HG03108 (cell line): ENCODE measurements around the gene RBMS1.

ENCODE experiments used
- ATAC-seq: cut with Tn5 transposase; IDR thresholded peaks from one replicate; pipeline ENCODE4 v1.9.1; 2021; ENCODE audit warnings: moderate library complexity; ENCODE audit not compliant: unreplicated experiment

RBMS1 gene

DNA sequence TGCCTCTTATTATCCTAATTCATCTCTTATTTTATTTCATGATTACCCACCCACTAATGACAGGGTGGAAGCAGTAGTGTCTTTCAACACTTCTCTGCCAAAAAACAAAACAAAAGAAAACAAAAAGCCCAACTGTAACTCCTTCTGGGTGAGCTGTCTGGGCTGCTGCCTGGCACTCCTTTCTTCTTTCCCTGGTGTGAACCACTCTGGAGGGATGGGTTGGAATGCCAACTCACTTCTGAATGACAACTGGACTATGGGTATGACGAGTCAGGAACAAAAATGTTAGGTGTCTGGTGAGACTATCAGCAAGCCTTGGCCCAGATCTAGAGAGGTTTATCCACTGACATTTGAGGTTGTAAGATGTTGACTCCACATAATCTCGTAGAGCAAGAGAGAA, 205.3 kb downstream of the RBMS1 start:
- ATAC-seq, result no peak

DNA sequence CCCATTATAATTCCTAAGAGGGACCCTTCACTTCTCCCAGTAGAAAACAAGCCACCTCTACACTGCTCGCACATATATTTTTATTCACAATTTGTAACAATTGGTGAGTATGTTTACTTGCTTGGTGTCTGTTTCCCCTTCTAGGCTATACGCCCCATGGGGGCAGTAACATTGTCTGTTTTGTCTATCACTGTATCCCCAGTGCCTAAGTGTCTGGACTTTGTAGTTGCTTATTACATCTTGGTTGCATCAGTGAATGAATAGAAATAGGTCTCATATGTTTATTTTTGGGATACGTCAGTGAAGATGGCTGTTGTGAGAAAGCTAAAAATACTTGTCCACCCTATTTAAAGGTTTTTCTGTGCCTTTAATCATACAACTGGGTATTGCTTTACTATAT, 206.1 kb downstream of the RBMS1 start:
- no peak for ATAC-seq

DNA sequence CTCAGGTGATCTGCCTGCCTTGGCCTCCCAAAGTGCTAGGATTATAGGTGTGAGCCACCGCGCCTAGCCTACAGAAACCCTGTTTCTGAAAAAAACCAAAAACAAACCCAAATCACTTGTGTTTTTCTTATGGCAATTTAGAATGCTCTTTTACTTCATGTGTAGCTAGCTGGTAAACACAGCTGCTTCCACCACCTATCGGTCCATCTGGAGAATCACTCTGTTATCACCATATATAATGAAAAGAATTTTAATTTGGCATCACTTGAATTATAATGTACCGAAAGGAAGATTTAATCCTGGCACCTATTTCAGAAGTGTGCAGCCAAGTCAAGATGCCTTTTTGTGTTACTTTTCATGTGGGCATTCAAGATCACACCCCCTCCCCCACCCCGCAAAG, 207.1 kb downstream of the RBMS1 start:
- ATAC-seq, result no peak

DNA sequence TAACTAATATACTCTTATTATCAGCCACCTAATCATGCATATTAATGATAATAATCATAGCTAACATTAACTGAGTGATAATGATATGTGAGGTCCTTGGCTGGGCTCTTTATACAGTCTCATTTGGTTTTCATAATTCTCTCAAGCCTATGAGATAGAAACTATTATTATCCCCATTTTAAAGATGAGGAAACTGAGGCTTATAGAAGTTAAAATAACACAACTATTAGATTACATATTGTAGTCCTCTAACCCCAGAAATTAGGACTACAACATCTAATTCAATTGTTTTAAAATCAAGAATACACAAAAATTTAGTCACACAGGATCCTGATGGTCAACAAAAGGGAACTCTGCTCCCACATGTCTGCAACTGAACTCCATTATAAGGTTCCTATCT, 209.9 kb downstream of the RBMS1 start:
- no peak for ATAC-seq

DNA sequence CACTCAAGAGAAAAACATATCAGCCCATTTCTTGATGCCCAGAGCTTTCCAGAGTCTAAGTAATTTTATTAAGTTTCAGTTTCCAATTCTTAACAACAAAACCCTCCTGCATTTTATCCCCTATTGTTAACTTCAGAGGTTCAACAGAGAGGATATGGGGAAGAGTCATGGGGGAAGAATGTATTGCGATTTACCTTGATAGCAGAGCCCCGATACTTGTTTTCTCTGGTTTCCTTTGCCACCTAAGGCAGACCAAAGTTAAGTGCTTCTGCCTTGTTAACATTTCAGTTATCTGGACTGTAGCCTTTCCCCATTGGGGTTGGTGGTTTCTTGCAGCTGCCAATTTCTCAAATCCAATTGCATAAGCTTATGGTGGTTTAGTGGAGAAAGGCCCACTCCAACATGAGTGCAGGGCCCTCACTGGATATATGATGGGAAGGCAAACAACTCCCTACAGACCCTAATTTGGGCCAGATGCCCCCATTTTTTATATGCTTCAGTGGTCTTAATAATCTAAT, 211.5 kb downstream of the RBMS1 start:
- ATAC-seq, result no peak

DNA sequence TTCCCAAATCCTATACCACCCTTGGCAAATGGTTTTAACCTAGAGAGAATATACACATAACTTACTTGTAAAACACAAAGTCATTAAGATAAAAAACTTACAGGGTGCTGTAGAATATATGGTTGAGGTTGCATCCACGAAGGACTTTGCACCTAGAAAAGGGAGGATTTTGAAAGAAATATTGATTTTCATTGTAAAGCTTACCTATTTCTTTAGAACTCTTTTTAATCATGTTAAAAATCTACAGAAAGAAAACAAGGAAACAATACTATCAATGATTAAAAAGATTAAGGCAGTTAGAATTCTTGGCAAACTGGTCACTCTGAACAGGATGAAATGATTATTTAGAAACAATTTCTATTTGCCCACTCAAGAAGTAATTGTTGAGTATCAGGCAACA, 212.4 kb downstream of the RBMS1 start:
- ATAC-seq, result no peak

DNA sequence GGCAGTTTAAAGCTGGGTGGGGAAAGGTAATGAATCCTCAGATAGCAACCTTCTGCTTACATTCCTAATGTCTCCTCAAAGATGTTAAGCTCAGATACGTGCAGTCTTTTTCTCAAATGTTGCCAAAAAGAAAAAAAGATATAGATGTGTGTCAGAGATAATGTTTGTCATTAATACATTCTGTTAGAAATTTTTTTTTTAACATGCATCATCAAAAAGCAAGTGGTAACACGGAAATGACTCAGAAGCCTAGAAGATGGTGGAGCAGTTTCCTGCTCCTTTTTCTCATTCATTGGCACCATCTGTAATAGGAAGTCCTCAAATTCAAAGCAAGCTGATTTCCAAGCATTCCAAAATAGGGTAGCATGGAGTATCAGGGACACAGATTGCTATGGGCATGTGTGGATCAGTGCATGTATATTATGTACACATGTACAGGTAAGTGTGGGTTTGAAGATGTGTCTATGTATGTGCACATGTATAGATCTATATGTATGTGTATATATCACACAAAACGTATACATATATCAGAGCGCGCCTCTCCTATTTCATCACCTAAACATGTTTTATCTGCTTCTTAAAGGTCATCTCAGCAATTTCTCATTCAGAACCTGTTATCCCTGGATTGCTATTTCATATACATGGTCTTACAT, 213.7 kb downstream of the RBMS1 start:
- no peak for ATAC-seq

DNA sequence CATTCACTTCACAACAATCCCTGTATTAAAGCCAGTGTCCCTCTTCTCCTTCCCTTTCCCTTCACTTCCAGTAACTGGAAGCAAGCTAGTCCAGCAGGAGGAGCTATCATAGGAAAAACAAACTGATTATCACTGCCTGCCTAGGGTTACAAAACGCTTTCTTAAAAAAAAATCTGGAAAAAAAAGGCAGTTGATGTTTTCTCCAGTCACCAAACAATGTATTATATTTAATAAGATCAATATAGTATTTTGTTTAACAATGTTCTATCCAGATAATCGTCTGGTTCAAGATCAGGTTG, 214.8 kb downstream of the RBMS1 start:
- no peak for ATAC-seq

DNA sequence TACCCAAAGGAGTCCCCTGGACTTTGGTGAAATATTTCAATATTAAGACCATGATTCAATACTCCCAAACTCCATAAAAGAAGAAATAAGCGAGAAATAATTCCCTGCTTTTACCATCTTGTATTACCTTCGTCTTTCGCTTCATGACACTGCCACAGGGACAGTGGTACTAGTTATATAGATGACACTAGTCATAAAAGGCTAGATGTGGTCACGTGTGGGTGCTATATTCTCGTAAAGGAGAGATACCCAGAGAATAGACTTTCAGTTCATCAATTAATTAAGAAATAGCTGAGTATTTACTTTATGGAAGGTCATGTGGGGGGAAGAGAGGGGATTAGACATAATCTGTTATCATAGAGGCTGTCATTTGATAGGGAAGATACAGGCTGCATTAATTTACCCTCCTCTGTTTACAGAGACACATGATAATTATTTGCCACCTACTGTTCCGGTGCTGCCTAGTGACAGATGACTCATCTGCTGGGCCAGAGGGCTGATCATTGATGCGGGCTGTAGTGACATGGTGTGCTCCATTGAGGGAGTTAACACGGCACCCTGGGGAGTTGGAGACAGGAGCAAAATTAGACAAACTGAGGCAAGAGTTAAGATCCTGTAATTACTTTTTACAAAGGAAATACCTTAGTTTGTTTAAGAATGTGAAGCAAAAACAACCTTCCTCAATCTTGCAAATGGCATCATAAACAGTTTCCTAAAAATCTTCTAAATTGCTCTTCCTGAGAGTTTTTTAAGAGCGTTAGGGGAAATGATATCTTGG, 215.3 kb downstream of the RBMS1 start:
- ATAC-seq, result peak; percentile 63

DNA sequence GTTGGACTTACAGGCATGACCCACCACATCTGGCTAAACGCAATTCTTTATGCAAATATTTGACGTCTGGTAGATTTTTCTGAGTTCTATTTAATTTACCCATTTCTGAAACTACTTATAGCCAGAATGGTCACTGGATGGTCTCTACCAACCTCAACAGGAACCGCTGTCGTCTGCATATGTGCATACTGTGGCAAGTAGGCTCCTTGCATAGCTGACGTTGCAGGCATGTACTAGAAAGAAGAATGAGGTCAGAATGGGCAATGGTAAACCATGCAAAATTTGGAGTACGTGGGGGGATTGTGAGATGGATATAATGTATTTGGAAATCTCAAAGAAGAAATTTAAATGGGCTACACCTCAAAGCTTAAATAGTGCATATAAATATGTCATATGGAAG, 216.5 kb downstream of the RBMS1 start:
- ATAC-seq, result no peak

DNA sequence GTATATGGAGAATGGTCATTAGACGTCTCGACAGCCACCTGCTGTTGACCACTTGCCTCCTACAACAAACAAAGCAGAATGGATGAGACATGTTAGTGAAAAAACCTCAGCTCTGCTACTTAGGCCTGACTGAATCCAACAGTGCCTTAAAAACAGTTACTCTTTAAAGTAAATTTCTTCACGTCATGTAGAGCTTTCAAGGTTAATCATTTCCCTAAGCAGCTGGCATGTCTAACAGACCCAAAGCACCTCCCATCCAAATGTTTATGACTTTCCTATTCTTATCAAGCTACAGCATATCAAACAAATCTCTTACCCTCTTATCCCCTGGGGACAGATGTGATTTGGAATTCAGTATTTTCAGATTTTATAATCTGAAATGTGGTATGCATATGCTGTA, 218.0 kb downstream of the RBMS1 start:
- ATAC-seq, result no peak

DNA sequence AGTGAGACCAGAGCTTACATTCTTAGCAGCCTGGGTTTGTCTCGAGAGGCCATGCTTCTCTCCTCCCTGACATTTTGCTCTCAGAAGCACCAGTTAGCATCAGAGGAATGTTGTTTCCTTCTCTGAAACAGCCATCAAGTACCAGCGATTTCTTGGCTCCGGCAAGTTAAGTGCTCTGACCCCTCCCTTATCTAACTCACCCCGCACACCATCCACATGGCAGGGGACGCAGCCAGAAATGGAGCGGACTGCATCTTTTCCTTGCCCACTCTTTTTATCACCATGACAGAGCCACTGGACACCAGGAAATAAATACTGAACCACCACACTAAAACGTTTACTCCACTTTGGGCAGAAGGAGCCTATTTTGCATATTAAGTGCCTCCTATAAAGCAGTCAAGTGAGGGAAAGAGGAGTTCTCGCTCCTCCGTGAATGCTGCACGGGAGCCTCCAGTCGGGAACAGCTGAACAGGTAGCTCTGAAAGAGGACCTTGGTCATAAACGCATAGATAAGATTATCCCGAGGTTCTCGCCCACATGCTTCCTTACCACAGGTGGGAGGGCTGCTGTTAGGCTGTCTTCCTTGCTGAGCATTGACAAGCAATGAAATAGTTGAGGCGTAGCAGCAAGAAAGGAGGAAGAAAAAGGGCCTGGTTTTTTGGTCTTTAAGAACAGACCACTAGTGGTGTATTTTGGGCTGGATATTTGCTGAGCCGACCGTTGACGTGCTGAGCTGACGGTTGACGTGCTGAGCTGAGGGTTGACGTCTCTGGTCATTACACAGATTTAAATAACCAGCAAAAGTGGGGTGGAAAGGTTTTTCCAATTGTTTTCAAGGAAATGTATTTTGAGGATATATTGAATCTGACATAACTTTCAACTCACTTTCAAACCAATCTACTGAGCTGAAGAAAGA, 222.2 kb downstream of the RBMS1 start:
- ATAC-seq, result no peak

DNA sequence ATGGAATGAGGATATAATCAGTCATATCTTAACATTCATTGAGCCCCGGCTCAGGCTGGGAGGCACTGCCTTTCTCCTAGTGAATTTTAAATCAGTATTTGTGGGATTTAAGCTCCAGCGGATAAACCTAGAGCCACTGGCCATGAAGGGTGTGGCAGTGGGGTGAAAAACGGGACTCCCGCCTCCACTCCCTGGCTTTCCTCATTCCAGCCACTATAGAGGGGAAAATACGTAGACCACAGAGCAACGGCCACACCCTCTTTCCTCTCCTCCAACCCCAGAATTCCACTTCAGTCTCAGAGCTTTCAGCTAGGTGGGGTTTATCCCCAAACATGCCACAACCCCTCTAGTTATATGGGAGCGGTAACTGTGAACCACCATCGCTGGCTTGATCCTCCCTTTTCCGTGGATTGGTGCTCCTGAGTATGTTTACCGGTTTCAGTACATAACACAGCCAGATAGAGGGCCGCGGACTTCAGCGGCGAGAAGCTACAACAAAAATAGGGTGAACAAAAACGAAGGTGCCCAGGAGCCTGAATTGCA, 223.0 kb downstream of the RBMS1 start:
- no peak for ATAC-seq

DNA sequence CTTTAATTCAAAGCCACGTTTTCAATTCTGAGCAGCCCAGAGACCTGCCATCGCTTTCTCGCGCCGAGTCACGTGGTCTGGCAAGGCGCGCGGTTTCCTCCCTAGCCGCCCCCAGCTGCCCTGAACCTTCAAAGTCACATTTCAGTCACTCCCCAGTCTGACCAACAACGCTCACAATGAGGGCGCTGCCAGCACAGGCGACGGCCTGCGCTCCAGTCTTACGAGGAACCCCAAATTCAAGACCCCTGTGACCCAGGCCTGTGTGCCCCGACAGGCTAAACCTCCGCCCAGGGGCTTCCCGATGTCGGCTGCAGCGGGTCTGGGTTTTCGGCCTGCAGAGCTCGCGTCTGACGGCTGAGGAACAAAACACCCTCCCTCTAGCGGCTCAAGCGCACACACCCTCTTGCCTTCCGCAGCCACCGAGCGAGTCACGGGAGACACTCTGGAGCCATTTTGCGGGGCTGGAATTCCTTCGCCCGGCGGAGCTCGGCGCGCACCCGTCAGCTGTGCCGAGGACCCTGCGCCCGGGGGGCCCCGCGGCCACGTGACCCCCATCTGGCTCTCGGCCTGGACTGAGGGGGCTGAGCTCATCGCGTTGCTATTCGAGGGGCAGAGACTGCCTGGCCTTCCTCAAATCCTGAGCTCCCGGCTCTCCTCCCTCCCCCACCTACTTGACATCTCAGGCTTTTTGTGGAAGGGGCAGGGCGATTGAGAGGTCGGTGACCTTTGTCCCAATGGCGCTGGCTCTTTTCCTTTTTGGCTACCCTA, 223.6 kb downstream of the RBMS1 start:
- ATAC-seq, result peak; percentile 87

DNA sequence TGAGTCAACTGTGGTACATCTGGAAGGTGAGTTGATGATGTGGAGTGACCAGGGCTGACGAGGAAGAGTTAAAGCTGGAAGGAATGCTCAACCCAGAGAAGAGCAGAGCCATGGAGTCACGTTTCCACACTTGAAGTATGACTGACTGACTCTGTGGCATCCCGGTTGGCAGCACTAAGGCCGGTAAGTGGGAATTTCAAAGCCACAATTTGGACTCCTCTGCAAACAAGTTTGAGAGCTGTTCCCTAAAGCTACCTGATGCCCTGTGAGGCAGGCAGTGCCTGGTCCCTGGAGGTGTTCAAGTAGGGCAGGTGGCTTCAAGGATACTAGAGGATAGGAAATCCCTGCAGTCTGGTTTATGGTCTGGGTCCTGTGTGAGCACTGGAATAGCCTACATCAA, 224.2 kb downstream of the RBMS1 start:
- ATAC-seq, result no peak

DNA sequence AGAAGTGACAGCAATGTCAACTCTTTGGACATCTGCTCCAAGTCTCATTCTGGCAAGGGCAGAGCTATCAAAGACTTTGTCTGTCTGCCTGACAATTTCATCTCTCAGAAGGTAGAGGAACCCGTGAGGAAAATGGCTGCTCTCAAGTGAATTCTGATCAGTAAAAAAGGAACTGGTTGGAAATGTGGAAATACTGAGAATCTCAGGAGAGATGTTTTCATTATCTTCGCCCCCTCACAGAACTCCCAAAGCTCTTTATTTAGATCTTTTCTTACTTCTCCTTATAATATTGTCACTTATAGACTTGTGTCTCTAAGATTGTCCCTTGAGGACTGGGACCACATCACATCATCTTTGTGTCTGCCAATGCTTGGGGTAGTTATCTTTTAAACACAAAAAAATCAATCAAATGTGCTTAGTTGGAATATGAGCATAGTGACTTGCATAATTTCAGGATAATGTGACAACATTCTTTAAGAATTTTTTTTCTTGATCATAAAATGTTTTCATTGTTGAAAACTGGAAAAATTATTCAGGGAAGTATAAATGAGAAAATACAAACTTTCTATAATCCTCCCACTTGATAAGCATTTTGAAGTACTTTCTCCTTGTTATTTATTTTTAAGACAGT, 225.3 kb downstream of the RBMS1 start:
- no peak for ATAC-seq

DNA sequence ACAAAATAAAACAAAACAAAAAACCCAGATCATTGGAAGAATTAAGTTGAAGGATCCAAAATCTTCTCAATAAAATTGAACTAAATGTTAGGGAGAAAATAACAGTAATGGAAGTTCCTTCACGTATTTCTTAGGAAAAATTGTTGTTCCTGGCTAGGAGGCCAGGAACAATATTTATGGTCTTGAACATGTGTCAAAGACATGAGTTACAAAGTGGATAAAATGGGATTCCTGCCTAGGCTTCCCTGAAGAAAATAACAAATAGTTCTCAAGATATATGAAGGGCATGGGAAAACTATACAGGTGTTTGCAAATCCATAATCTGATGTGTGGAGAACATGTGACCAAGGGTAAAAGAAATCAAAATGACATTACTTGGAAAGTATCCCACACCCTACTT, 225.9 kb downstream of the RBMS1 start:
- ATAC-seq, result no peak

DNA sequence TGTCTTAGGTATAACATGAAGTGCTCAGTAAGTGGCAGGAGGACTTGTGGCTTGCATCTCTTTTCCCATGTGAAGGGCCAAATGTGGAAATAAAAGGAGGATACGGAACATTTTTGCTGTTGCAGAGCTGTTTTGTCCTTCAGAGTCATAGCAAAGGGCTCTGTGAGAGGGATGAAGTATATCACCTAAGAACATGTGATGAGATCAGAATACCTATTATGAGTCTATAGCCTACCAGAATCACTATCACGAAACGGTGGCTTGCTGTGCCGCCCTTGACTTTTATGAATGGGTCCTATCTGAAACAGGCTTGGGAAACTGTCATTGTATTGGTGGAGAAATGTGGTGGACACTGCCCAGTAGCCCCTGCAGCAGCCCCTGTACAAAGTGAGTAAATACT, 226.6 kb downstream of the RBMS1 start:
- ATAC-seq, result no peak

DNA sequence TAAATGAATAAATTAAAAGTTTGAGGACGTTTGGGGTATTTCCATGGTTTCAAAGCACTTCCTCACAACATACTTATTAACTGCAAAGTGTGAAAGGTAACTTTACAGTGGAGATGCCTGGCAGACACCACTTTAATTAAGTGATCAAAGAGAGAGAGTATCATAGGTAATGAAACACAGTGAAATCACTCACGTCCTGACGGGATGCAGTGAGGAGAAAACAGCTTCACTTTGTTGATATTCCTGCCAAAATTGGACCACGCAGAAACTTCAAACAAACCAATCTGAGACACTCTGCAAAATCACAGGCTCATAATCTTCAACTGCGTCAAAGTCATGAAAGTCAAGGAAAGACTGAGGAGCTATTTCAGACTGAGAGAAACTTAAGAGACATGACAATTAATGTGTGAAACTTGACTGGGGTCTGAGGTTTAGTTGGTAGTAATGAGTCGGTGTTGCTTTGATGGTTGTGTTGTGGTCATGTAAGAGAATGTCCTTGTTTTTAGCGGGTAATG, 227.5 kb downstream of the RBMS1 start:
- ATAC-seq, result no peak

DNA sequence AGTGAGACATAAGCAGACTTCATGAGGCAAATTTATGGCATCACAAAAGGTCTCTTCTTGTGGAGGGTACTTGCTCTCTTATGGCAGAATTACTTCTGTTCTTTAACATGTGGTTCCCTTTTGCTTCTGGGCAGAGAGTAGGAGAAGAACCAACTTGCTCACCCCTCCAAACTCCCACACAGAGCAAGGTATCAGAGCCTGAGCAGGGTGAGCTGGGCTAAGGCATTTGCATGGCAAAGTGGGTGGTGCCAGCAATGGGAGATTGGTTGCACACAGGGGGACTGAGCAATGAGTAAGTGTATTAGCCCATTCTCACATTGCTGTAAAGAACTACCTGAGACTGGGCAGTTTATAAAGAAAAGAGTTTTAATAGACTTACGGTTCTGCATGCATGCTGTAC, 229.3 kb downstream of the RBMS1 start:
- ATAC-seq, result no peak
